HCT116 (cell line): ENCODE measurements around the gene ACTR1A.

Experiments
- CBX3 ChIP-seq: IDR thresholded peaks from 2 replicates; pipeline ENCODE4 v1.6.1; 2012; ENCODE audit warnings: low read depth
- CTCF ChIP-seq, 3 experiments: fragments of 200-600 bp in 1 of 3; sonication (generic) in 1 of 3; IDR thresholded peaks in 2 of 3; conservative IDR thresholded peaks in 1 of 3; 2 replicates each; pipeline ENCODE4 v1.5.1; 2012 to 2017; ENCODE audit warnings: low read depth in 2 of 3, low read length in 2 of 3, antibody characterized with exemption in 1 of 3, borderline replicate concordance in 1 of 3, control low read depth in 1 of 3, mild to moderate bottlenecking in 1 of 3, mixed read lengths in 1 of 3, mixed run types in 1 of 3, moderate library complexity in 1 of 3; ENCODE audit not compliant: insufficient read depth in 1 of 3
- ELF1 ChIP-seq: IDR thresholded peaks from 2 replicates; pipeline ENCODE4 v1.6.1; 2012; ENCODE audit warnings: low read depth, borderline replicate concordance
- EZH2phosphoT487 ChIP-seq: fragments of 200-600 bp; IDR thresholded peaks from 2 replicates; pipeline ENCODE4 v1.6.1; 2018; ENCODE audit warnings: antibody characterized with exemption, borderline replicate concordance
- SP1 ChIP-seq: IDR thresholded peaks from 2 replicates; pipeline ENCODE4 v1.6.1; 2012; ENCODE audit warnings: low read depth
- ZBTB33 ChIP-seq: IDR thresholded peaks from 2 replicates; pipeline ENCODE4 v1.6.1; 2011; ENCODE audit warnings: mild to moderate bottlenecking, low read length, moderate library complexity; ENCODE audit not compliant: insufficient replicate concordance; ENCODE audit errors: extremely low read depth
- ZFX ChIP-seq: fragments of 450-650 bp; IDR thresholded peaks from 2 replicates; pipeline ENCODE4 v1.6.1; 2017

GRCh38 chr10:102485093-102485784 lies 17.3 kb downstream of the ACTR1A start:
- TF ChIP-seq ZFX (no peak), ZBTB33 (no peak), CBX3 (no peak), SP1 (no peak), ELF1 (no peak), EZH2phosphoT487 (no peak), CTCF (IDR thresholded peaks at IDR 0.05 in 2 of 3, conservative IDR thresholded peaks at IDR 0.05 in 1 of 3; ENCODE audit: borderline replicate concordance in 1 of 3, insufficient read depth in 1 of 3, low read depth in 2 of 3, low read length in 2 of 3) (no peak)
